SKM-1 treated with dmso at 0.1 percent for 144 hours (cell line): ENCODE results near the gene P4HTM.

Source experiments
- DNase-seq: peaks from one replicate; lab custom pipeline; 2025; ENCODE audit not compliant: unreplicated experiment; lab: John Stamatoyannopoulos, UW

Gene P4HTM

GRCh38 chr3:48983096-48983495 is 6.9 kb upstream of the P4HTM start:
- DNase-seq, result no peak

GRCh38 chr3:48984663-48985062 is 5.4 kb upstream of the P4HTM start:
- no peak for DNase-seq

GRCh38 chr3:48985831-48986376 is 4.1 kb upstream of the P4HTM start:
- no peak for DNase-seq

- DNase-seq, result no peak
Measured at GRCh38 chr3:48989126-48989795, 780 bp upstream of the P4HTM start.

- DNase-seq, result no peak
Measured at GRCh38 chr3:48990636-48991469, 812 bp downstream of the P4HTM start.

- no peak for DNase-seq
Measured at GRCh38 chr3:48991851-48992545, 2.0 kb downstream of the P4HTM start.

GRCh38 chr3:48993834-48994233 is 3.8 kb downstream of the P4HTM start:
- no peak for DNase-seq

GRCh38 chr3:48996640-48997039 is 6.6 kb downstream of the P4HTM start:
- DNase-seq, result no peak

GRCh38 chr3:48997102-48997635 is 7.1 kb downstream of the P4HTM start:
- DNase-seq, result no peak

- no peak for DNase-seq
Measured at GRCh38 chr3:48997714-48998637, 7.9 kb downstream of the P4HTM start.

GRCh38 chr3:48999085-48999858 is 9.2 kb downstream of the P4HTM start:
- DNase-seq, result no peak

- DNase-seq, result no peak
Measured at GRCh38 chr3:49001155-49001554, 11.1 kb downstream of the P4HTM start.

- DNase-seq, result no peak
Measured at GRCh38 chr3:49004352-49005302, 14.6 kb downstream of the P4HTM start.

GRCh38 chr3:49005303-49005680 is 15.3 kb downstream of the P4HTM start:
- no peak for DNase-seq

GRCh38 chr3:49005998-49006397 is 16.0 kb downstream of the P4HTM start:
- no peak for DNase-seq

GRCh38 chr3:49006408-49007067 is 16.5 kb downstream of the P4HTM start:
- no peak for DNase-seq

GRCh38 chr3:49007068-49007770 is 17.2 kb downstream of the P4HTM start, which contains the start of gene WDR6:
WDR6 (plus strand) TSS chr3:49007391; CDS start chr3:49007432, 41 bp downstream.
- peak; percentile 91 for DNase-seq
